ENCODE data around the gene PCNX2. TPM values are rescaled to one million over a fixed set of nuclear protein-coding genes. Genes with fewer than 3 reads are reported as not detected.

PCNX2 gene
- total RNA-seq, 1 experiment from 2014 or later, result 50.8 TPM

- CTCF ChIA-PET, result no interaction called here
- ATAC-seq, result no peak
- no peak overlapping the region for H3K27ac Mint-ChIP-seq
Measured at GRCh38 chr1:233019083-233019482, 276.4 kb downstream of the PCNX2 start.

DNA sequence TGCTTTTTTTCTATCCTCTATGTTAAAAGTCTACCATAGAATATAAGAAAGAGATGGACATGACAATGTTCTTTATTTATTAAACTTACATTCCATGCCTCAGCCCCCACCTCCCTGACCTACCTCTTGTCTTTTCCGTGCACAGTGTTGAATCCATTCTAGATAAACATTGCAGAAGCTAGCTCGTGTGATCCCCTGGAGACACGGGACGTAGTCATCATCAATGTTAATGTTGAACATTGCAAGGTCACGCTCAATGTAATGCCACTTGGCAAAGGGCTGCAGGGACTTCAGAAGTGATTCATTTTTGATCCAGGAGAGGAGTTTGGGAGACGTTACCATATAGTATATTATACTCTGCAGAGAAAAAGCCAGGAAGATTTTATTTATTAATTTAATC is 278.7 kb downstream of the PCNX2 start:
- Mint-ChIP-seq H3K27ac (no peak overlapping the region), H3K36me3 (peaks cover 46% of the 10 kb centered on the region), H3K27me3 (ENCODE audit: low read depth) (no peaks in the 10 kb centered on the region), H3K4me3 (no peak overlapping the region), H3K4me1 (peaks cover 10% of the 10 kb centered on the region), H3K9me3 (no peaks in the 10 kb centered on the region)
- ChIA-PET CTCF (no interaction called here), POLR2A (no interaction called here)
- ATAC-seq (no peak), DNase-seq (ENCODE audit: low spot score) (no peak)
- no peak for TF ChIP-seq NFE2L1 (CRISPR knock-in tag; IDR thresholded peaks at IDR 0.05)
- no peak for TF ChIP-seq HMGA2 (CRISPR knock-in tag; IDR thresholded peaks at IDR 0.05)
- TF ChIP-seq, protein P1, sequence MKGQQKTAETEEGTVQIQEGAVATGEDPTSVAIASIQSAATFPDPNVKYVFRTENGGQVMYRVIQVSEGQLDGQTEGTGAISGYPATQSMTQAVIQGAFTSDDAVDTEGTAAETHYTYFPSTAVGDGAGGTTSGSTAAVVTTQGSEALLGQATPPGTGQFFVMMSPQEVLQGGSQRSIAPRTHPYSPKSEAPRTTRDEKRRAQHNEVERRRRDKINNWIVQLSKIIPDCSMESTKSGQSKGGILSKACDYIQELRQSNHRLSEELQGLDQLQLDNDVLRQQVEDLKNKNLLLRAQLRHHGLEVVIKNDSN (CRISPR knock-in tag; IDR thresholded peaks at IDR 0.05), result no peak
- TF ChIP-seq ETV6 (CRISPR knock-in tag; IDR thresholded peaks at IDR 0.05), result no peak
- TF ChIP-seq, protein P2, sequence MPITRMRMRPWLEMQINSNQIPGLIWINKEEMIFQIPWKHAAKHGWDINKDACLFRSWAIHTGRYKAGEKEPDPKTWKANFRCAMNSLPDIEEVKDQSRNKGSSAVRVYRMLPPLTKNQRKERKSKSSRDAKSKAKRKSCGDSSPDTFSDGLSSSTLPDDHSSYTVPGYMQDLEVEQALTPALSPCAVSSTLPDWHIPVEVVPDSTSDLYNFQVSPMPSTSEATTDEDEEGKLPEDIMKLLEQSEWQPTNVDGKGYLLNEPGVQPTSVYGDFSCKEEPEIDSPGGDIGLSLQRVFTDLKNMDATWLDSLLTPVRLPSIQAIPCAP (CRISPR knock-in tag; IDR thresholded peaks at IDR 0.05), result no peak
- TF ChIP-seq NFYB (CRISPR knock-in tag; conservative IDR thresholded peaks at IDR 0.05; ENCODE audit: low read depth), result no peak
- no peak for TF ChIP-seq MYBL2 (CRISPR knock-in tag; IDR thresholded peaks at IDR 0.05)
- TF ChIP-seq, protein P3, sequence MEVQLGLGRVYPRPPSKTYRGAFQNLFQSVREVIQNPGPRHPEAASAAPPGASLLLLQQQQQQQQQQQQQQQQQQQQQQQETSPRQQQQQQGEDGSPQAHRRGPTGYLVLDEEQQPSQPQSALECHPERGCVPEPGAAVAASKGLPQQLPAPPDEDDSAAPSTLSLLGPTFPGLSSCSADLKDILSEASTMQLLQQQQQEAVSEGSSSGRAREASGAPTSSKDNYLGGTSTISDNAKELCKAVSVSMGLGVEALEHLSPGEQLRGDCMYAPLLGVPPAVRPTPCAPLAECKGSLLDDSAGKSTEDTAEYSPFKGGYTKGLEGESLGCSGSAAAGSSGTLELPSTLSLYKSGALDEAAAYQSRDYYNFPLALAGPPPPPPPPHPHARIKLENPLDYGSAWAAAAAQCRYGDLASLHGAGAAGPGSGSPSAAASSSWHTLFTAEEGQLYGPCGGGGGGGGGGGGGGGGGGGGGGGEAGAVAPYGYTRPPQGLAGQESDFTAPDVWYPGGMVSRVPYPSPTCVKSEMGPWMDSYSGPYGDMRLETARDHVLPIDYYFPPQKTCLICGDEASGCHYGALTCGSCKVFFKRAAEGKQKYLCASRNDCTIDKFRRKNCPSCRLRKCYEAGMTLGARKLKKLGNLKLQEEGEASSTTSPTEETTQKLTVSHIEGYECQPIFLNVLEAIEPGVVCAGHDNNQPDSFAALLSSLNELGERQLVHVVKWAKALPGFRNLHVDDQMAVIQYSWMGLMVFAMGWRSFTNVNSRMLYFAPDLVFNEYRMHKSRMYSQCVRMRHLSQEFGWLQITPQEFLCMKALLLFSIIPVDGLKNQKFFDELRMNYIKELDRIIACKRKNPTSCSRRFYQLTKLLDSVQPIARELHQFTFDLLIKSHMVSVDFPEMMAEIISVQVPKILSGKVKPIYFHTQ (CRISPR knock-in tag; IDR thresholded peaks at IDR 0.05), result no peak
- TF ChIP-seq SOX15 (CRISPR knock-in tag; IDR thresholded peaks at IDR 0.05), result no peak
- TF ChIP-seq, protein P4, sequence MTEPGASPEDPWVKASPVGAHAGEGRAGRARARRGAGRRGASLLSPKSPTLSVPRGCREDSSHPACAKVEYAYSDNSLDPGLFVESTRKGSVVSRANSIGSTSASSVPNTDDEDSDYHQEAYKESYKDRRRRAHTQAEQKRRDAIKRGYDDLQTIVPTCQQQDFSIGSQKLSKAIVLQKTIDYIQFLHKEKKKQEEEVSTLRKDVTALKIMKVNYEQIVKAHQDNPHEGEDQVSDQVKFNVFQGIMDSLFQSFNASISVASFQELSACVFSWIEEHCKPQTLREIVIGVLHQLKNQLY (CRISPR knock-in tag; IDR thresholded peaks at IDR 0.05), result no peak
- TF ChIP-seq E2F5 (CRISPR knock-in tag; IDR thresholded peaks at IDR 0.05), result no peak
- TF ChIP-seq, protein P5, sequence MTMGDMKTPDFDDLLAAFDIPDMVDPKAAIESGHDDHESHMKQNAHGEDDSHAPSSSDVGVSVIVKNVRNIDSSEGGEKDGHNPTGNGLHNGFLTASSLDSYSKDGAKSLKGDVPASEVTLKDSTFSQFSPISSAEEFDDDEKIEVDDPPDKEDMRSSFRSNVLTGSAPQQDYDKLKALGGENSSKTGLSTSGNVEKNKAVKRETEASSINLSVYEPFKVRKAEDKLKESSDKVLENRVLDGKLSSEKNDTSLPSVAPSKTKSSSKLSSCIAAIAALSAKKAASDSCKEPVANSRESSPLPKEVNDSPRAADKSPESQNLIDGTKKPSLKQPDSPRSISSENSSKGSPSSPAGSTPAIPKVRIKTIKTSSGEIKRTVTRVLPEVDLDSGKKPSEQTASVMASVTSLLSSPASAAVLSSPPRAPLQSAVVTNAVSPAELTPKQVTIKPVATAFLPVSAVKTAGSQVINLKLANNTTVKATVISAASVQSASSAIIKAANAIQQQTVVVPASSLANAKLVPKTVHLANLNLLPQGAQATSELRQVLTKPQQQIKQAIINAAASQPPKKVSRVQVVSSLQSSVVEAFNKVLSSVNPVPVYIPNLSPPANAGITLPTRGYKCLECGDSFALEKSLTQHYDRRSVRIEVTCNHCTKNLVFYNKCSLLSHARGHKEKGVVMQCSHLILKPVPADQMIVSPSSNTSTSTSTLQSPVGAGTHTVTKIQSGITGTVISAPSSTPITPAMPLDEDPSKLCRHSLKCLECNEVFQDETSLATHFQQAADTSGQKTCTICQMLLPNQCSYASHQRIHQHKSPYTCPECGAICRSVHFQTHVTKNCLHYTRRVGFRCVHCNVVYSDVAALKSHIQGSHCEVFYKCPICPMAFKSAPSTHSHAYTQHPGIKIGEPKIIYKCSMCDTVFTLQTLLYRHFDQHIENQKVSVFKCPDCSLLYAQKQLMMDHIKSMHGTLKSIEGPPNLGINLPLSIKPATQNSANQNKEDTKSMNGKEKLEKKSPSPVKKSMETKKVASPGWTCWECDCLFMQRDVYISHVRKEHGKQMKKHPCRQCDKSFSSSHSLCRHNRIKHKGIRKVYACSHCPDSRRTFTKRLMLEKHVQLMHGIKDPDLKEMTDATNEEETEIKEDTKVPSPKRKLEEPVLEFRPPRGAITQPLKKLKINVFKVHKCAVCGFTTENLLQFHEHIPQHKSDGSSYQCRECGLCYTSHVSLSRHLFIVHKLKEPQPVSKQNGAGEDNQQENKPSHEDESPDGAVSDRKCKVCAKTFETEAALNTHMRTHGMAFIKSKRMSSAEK (CRISPR knock-in tag; IDR thresholded peaks at IDR 0.05; ENCODE audit: borderline replicate concordance), result no peak
- TF ChIP-seq ZNF396 (CRISPR knock-in tag; IDR thresholded peaks at IDR 0.05; ENCODE audit: borderline replicate concordance), result no peak
- TF ChIP-seq, protein P6, sequence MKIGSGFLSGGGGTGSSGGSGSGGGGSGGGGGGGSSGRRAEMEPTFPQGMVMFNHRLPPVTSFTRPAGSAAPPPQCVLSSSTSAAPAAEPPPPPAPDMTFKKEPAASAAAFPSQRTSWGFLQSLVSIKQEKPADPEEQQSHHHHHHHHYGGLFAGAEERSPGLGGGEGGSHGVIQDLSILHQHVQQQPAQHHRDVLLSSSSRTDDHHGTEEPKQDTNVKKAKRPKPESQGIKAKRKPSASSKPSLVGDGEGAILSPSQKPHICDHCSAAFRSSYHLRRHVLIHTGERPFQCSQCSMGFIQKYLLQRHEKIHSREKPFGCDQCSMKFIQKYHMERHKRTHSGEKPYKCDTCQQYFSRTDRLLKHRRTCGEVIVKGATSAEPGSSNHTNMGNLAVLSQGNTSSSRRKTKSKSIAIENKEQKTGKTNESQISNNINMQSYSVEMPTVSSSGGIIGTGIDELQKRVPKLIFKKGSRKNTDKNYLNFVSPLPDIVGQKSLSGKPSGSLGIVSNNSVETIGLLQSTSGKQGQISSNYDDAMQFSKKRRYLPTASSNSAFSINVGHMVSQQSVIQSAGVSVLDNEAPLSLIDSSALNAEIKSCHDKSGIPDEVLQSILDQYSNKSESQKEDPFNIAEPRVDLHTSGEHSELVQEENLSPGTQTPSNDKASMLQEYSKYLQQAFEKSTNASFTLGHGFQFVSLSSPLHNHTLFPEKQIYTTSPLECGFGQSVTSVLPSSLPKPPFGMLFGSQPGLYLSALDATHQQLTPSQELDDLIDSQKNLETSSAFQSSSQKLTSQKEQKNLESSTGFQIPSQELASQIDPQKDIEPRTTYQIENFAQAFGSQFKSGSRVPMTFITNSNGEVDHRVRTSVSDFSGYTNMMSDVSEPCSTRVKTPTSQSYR (CRISPR knock-in tag; IDR thresholded peaks at IDR 0.05), result no peak
- TF ChIP-seq RORB (CRISPR knock-in tag; IDR thresholded peaks at IDR 0.05), result no peak
- TF ChIP-seq ZNF219 (CRISPR knock-in tag; IDR thresholded peaks at IDR 0.05; ENCODE audit: borderline replicate concordance), result no peak
- TF ChIP-seq GABPB1 (CRISPR knock-in tag; IDR thresholded peaks at IDR 0.05), result no peak

More at GRCh38 chr1:233019083-233019482, 276.4 kb downstream of the PCNX2 start:
- Mint-ChIP-seq H3K4me1 (peaks cover 10% of the 10 kb centered on the region), H3K36me3 (peaks cover 39% of the 10 kb centered on the region), H3K27me3 (ENCODE audit: low read depth) (no peaks in the 10 kb centered on the region), H3K9me3 (no peaks in the 10 kb centered on the region), H3K4me3 (no peak overlapping the region)
- TF ChIP-seq, protein P6 (CRISPR knock-in tag; IDR thresholded peaks at IDR 0.05), result no peak
- no peak for DNase-seq (ENCODE audit: low spot score)
- POLR2A ChIA-PET, result no interaction called here

Data from WTC11 (cell line).